Activated B cell treated with CpG ODN at 0.5 μM for 24 hours (primary cell): ENCODE results near the gene OXSR1. TPM values are rescaled to one million over a fixed set of nuclear protein-coding genes. Genes with fewer than 3 reads are reported as not detected.

Source experiments
- ATAC-seq: fragments of 200-7000 bp; cut with Tn5 transposase; one replicate; pipeline ENCODE4 v1.10.0; 2021; ENCODE audit warnings: low read depth, mild to moderate bottlenecking, moderate library complexity
- CTCF ChIA-PET: fragments of 350-600 bp; sonication (Branson Sonifier 250); formaldehyde crosslinking; loops from one replicate; lab custom pipeline; 2021; ENCODE audit warnings: antibody characterized with exemption; lab: Charles Lee
- POLR2A ChIA-PET: fragments of 350-600 bp; sonication (Branson Sonifier 250); formaldehyde crosslinking; loops from one replicate; lab custom pipeline; 2021; ENCODE audit warnings: antibody characterized with exemption; lab: Charles Lee
- DNase-seq: peaks from one replicate; pipeline ENCODE4 v3.0.0; 2022
- H3K27ac Mint-ChIP-seq: one replicate; pipeline ENCODE4 v1.8.0; 2020; ENCODE audit warnings: mixed read lengths
- H3K27me3 Mint-ChIP-seq: one replicate; pipeline ENCODE4 v1.8.0; 2021; ENCODE audit warnings: mixed read lengths
- H3K36me3 Mint-ChIP-seq: one replicate; pipeline ENCODE4 v1.8.0; 2021; ENCODE audit warnings: low read depth, mixed read lengths
- H3K4me1 Mint-ChIP-seq: one replicate; pipeline ENCODE4 v1.8.0; 2021; ENCODE audit warnings: mixed read lengths
- H3K4me3 Mint-ChIP-seq: one replicate; pipeline ENCODE4 v1.8.0; 2020; ENCODE audit warnings: mild to moderate bottlenecking, mixed read lengths
- H3K9me3 Mint-ChIP-seq: one replicate; pipeline ENCODE4 v1.8.0; 2020; ENCODE audit warnings: mixed read lengths
- intact Hi-C: fragments of 100-400 bp; cut with micrococcal nuclease; formaldehyde crosslinking; loops from one replicate; pipeline ENCODE4 v1.15.1; 2024
- total RNA-seq: library from RNA; stranded (reverse); gene quantifications from 2 replicates; pipeline ENCODE4 v1.2.3, GENCODE V29; 2022
- TF ChIP-seq, protein P1 (sequence below): fragments of 200-600 bp; IDR thresholded peaks from one replicate; pipeline ENCODE4 v1.8.0; 2022; ENCODE audit warnings: antibody characterized with exemption, mild to moderate bottlenecking

Gene OXSR1
- total RNA-seq, 1 donor from 2014 or later, result 40.2 TPM

DNA sequence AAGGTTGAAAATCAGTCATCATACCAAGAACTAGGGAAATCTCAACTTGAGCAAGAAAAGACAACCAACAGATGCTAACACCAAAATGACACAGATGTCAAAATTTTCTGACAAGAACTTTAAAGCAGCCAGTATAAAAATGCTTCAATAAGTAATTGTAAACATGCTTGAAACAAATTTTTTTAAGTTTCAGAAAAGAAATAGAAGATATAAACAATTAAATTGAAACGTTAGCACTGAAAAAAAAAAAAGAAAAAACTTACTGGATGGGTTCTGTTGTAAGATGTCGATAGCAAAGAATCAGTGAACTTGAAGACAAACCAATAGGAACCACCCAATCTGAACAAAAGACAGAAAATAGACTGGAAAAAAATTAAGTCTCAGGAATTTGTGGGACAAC lies 18.8 kb upstream of the OXSR1 start:
- Mint-ChIP-seq H3K9me3 (peaks cover 4% of the 10 kb centered on the region), H3K4me1 (peaks cover 53% of the 10 kb centered on the region), H3K27ac (no peak overlapping the region), H3K4me3 (no peak overlapping the region), H3K27me3 (no peaks in the 10 kb centered on the region), H3K36me3 (peaks cover 21% of the 10 kb centered on the region)
- TF ChIP-seq, protein P1, sequence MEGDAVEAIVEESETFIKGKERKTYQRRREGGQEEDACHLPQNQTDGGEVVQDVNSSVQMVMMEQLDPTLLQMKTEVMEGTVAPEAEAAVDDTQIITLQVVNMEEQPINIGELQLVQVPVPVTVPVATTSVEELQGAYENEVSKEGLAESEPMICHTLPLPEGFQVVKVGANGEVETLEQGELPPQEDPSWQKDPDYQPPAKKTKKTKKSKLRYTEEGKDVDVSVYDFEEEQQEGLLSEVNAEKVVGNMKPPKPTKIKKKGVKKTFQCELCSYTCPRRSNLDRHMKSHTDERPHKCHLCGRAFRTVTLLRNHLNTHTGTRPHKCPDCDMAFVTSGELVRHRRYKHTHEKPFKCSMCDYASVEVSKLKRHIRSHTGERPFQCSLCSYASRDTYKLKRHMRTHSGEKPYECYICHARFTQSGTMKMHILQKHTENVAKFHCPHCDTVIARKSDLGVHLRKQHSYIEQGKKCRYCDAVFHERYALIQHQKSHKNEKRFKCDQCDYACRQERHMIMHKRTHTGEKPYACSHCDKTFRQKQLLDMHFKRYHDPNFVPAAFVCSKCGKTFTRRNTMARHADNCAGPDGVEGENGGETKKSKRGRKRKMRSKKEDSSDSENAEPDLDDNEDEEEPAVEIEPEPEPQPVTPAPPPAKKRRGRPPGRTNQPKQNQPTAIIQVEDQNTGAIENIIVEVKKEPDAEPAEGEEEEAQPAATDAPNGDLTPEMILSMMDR, result no peak
- CTCF ChIA-PET, result no interaction called here
- intact Hi-C loops, result no loop called here
- DNase-seq (no peak), ATAC-seq (no peak)
- POLR2A ChIA-PET, result no interaction called here

DNA sequence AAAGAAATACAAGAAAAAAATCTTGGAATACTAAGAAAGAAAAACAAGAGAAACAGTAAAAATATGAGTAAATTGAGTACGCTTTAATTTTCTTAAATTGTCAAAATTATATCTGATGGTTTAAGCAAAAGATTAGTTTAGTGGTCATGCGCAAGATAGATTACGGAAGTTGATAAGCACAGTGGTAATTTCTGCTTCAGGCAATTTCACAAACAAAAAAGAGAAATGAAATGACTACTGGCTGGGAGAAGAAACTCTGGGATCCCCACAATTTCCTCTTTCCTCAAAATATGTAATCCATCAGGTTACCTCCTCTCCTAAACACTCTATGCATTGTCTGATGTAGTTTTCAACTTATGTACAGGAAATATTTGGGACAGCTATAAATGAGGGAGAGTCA lies 17.9 kb upstream of the OXSR1 start:
- Mint-ChIP-seq H3K4me3 (no peak overlapping the region), H3K27me3 (no peaks in the 10 kb centered on the region), H3K9me3 (peaks cover 4% of the 10 kb centered on the region), H3K36me3 (peaks cover 12% of the 10 kb centered on the region), H3K4me1 (peaks cover 52% of the 10 kb centered on the region), H3K27ac (no peak overlapping the region)
- ATAC-seq (no peak), DNase-seq (no peak)
- CTCF ChIA-PET, result no interaction called here
- intact Hi-C loops, result no loop called here
- TF ChIP-seq, protein P1, result no peak
- POLR2A ChIA-PET, result interaction anchor here (1.2 to 2.6 kb wide), 2 partner anchors 10 to 17 kb away, joined by 3 to 16 read pairs; partner anchors contain the start of gene OXSR1

DNA sequence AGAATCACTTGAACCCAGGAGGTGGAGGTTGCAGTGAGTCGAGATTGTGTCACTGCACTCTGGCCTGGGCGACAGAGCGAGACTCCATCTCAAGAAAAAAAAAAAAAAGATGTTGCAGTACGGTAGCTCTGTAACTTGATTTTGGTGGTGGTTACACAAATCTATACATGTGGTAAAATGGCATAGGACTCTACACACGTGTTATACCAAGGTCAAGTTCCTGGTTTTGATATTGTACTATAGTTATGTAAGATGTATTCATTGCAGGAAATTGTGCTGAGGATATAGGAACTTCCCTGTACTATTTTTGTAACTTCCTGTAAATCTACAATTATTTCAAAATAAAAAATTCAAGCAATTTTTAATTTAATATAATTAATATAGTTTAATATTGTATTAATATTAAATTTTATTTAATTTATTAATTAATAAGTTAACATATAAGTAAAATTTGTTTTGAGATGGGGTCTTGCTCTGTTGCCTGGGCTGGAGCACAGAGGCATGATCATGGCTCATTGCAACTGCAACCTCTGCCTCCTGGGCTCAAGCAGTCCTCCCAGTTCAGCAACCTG lies 16.9 kb upstream of the OXSR1 start:
- H3K27ac Mint-ChIP-seq, result peak overlapping the region; percentile 50
- H3K36me3 Mint-ChIP-seq, result peaks cover 8% of the 10 kb centered on the region
- POLR2A ChIA-PET, result interaction anchor here (1.0 to 2.6 kb wide), 5 partner anchors 8 to 16 kb away, joined by 3 to 16 read pairs (median 4); partner anchors contain the start of genes ACAA1 and OXSR1
- no peak overlapping the region for H3K4me3 Mint-ChIP-seq
- DNase-seq (no peak), ATAC-seq (peak; percentile 53)
- intact Hi-C loops, result loop anchor here (2.0 kb wide), 1 partner anchor 16 kb away; the partner anchor contains the start of gene OXSR1
- no peaks in the 10 kb centered on the region for H3K27me3 Mint-ChIP-seq
- H3K4me1 Mint-ChIP-seq, result peaks cover 54% of the 10 kb centered on the region
- CTCF ChIA-PET, result no interaction called here
- H3K9me3 Mint-ChIP-seq, result peaks cover 4% of the 10 kb centered on the region
- TF ChIP-seq, protein P1, result no peak

DNA sequence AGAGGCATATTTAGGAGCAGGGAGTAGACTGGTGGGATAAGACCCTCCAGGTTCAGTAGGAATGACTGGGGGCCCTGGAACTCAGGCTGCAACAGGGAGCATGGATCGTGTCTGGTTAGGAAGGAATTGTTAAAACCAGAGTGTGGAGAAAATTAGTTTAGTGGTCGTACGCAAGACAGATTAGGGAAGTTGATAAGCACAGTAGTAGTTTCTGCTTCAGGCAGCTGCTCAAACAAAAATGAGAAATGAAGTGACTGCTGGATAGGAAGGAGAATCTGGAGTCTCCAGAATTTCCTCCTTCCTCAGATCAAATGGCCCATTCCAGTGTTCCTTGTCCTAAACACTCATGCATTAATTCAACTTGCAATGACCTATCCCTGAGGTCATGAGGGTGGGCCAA lies 15.6 kb upstream of the OXSR1 start:
- H3K4me1 Mint-ChIP-seq, result peaks cover 56% of the 10 kb centered on the region
- H3K36me3 Mint-ChIP-seq, result peaks cover 6% of the 10 kb centered on the region
- peak; percentile 45 for ATAC-seq
- peak overlapping the region; percentile 89 for H3K27ac Mint-ChIP-seq
- no peak for DNase-seq
- POLR2A ChIA-PET, result interaction anchor here (1.7 to 2.6 kb wide), 2 partner anchors 13 to 15 kb away, joined by 4 to 16 read pairs; partner anchors contain the start of genes ACAA1 and OXSR1
- H3K4me3 Mint-ChIP-seq, result peak overlapping the region; percentile 51
- TF ChIP-seq, protein P1, result no peak
- intact Hi-C loops, result loop anchor here (1.0 to 2.0 kb wide), 2 partner anchors 10 to 15 kb away; partner anchors contain the start of gene OXSR1
- H3K27me3 Mint-ChIP-seq, result no peaks in the 10 kb centered on the region
- peaks cover 4% of the 10 kb centered on the region for H3K9me3 Mint-ChIP-seq
- CTCF ChIA-PET, result no interaction called here

DNA sequence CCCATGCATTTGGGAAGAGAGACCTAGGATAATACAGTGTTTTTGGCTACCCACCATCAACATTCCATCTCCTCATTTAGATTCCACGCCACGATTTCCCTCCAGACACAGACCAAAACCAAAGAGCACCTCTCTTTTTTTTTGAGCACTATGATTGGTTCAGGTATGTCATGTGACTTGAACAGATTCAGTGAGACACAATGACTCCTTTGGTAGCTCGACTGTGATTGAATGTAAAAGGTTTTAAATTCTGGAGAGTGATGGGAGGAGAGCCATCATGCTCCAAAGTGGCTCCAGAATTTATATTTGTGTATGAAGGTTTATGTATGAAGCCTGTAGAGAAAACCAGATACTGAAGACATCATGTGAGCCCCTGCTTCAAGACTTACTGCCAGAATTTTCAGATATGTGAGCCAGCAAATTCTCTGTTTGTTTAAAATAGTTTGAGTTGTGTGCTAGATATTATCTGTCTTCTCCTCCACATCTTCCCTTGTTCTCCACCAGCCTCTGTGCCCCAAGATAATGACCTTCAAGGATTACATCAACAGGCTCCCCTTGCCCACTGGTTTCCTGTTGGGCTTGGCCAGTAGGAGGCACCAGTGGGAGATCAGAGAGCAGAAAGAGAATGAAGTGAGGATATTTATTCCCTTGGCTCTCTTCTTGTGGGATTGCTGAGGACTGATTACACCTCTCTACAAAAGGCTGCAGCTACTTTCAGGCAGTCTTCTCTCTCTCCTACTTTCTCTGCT lies 14.4 kb upstream of the OXSR1 start:
- ChIA-PET CTCF (no interaction called here), POLR2A (interaction anchor here (6.1 kb wide), 1 partner anchor 13 kb away, joined by 63 read pairs; the partner anchor contains the start of gene OXSR1)
- no peak overlapping the region for H3K4me3 Mint-ChIP-seq
- H3K9me3 Mint-ChIP-seq, result peaks cover 4% of the 10 kb centered on the region
- H3K27me3 Mint-ChIP-seq, result no peaks in the 10 kb centered on the region
- peaks cover 6% of the 10 kb centered on the region for H3K36me3 Mint-ChIP-seq
- no peak overlapping the region for H3K27ac Mint-ChIP-seq
- TF ChIP-seq, protein P1, result no peak
- H3K4me1 Mint-ChIP-seq, result peaks cover 64% of the 10 kb centered on the region
- DNase-seq (no peak), ATAC-seq (no peak)
- intact Hi-C loops, result no loop called here
